Measurements from ENCODE around the gene EGFR. TPM values are rescaled to one million over a fixed set of nuclear protein-coding genes. Genes with fewer than 3 reads are reported as not detected.

Gene EGFR
- total RNA-seq, 1 donor from 2014 or later: 58.1 TPM

DNA sequence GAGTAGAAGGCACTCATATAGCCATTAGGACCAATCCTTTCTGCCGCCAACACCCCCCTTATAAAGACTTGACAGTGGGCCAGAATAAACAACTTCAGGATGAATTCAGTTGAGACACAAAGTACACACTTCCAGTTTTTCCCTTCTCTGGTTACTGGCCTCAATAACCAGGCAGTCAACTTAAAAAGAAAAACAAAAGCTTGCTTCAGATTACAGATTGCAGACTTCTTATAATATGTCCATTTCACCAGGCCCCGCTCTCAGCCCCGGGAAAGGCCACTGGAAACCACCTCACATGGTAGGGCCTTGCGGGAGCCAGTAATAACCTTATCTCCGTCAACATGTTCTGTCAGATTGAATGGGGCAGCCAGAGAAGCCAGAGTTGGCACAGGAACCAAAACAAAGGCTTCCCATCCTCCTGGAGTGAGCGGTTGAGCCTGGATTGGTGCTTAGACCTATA is 108.8 kb downstream of the EGFR start:
- peak; percentile 74 for DNase-seq

DNA sequence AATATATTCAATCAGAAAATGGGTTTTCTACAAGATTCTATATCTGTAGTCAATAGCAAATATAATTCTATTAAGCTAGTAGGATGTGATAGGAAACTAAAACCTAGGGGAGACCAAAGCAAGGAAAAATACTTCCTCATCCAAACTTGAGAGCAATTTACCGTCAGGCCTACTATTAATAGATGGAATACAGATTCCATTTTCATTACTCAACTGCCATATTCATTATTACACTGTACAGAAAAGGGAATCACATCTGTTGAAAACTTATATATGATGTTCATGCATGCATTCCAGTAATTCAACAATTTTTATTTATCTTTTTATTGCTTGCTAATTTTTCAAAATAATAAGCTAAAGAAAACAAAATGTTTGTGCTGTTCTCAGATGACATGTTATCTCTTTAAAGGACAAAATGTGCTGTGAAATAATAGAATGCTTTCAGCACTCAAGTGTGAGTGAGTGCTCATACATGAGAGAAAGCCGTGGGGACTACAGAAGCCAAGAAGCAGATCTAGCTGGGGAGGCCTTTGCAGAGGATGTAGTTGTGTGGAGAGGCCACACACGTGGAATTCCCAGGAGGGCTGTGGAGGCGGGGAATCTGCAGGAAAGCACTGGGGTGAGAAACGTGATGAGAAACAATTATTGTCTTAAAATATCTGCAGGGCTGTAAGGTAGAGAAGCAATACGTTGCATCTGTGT is 110.0 kb downstream of the EGFR start:
- peak; percentile 71 for DNase-seq

DNA sequence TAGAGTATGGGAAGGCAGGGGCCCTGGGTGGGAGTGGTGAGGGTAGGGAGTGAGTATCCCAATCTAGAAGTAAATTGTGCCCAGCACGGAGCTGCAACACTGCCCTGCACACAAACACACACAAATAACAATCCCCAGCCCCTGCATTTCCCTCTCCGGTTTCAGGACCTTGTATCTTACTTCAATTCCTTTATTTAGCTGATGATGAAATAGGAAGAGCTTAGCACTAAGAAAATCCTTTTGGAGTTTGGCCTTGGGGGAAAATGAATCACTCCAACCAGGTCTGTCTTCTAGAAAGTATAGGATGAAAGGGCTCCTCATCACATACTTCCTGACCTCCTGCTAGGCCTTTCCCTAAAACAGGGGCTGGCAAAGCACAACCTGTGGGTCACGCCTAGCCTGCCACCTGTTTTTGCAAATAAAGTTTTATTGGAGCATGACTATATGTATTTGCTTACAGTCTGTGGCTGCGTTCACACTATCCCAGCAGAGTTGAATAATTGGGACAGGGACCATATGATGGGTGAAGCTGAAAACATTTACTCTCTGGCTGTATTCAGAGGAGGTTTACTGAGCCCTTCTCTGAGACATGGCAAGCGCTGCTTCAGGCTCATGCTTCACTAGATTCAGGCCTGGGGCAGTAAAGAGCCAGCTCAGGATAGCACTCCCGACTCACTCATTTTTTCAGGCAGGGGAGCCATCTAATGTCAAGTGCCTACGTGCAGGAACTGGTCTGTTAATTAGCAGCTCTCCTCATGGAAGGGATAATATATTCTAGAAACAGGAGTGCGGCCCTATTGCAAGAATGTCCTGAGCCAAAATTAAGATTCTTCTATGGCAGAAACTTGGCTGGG is 111.0 kb downstream of the EGFR start:
- peak; percentile 73 for DNase-seq

DNA sequence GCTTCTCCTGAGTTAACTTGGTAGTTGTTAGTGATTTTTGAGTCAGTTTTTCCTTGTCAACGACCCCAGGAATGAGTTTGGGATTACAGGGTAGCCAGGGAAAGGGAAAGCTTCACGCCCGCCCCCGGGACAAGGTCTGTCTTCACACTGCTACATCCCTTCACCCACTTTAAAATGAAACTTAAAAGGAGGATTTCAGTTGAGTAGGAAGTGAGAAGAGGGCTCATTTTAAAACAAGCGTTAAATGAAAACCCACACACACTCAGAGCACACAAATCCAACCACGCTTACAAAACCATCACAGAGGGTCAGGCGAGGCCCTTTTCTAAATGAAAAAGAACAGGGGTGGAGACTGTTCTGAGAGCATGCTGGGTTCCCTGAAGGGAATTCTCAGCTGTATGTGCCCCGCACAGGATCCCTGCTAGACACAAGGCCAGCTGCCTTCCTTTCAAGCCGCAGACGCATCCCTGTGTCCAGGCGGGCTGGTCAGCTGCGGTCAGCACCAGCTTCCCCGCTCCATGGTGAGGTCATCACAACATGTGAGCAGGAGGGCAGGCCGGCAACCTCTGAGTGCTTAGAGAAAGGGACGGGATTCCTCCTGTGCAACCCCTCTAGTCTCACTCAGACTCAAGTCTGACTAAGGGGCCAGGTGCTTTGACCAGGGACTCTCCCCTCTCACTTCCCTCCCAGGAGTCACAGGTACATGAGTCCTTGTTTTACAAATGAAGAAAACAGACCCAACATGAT is 111.8 kb downstream of the EGFR start:
- DNase-seq: peak; percentile 50

- DNase-seq: no peak
Observed at GRCh38 chr7:55131142-55131929, 112.5 kb downstream of the EGFR start.

DNA sequence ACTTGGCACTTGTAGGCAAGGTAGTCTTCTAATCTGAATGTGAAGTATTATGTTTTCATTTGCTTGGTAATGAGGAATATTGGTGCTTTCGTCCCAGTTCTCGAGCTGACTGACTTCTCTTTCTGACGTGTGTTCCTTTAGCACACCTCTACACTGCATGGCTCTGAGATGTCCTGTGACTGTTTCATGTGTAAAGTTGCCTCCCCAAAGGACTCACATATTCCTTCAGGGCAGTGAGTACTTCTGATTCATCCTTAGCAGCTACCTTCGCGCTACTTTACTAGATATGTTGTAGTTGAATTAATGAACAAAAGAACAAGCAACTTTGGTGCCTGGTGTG is 113.7 kb downstream of the EGFR start:
- no peak for DNase-seq

DNA sequence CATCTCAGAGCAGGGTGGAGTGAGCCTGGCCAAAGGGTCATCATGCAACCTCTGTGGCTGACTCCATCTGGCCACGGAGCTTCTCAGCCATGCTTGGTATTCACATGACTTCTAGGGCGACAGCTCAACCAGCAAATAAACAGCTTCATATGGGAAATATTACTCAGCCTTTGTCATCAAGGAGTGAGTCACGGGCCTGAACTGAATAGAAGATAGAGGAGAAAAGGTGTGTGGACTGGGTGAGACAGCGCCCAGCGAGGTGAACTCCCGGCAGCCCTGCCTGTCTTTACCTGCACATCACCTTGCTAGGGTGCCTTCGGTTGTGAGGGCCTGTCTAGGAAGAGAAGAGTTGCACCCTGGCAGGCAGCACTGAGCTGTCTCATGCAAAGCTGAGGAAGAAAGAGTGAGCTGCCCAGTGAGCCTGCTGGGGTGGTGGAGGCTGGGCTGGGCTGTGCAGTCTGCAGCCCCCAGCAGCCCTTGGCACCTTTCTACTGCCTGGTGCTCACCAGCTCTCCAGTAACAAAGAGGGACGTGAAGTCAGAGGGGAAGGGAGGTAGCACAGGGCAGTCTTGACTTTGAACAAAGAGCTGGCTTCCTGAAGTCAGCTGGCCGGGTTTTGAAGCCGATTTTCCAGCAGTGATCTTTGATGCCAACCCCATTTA is 114.2 kb downstream of the EGFR start:
- DNase-seq: no peak

- no peak for DNase-seq
Observed at GRCh38 chr7:55133630-55134358, 115.0 kb downstream of the EGFR start.

GRCh38 chr7:55134359-55134725 is 115.5 kb downstream of the EGFR start:
- DNase-seq: no peak

DNA sequence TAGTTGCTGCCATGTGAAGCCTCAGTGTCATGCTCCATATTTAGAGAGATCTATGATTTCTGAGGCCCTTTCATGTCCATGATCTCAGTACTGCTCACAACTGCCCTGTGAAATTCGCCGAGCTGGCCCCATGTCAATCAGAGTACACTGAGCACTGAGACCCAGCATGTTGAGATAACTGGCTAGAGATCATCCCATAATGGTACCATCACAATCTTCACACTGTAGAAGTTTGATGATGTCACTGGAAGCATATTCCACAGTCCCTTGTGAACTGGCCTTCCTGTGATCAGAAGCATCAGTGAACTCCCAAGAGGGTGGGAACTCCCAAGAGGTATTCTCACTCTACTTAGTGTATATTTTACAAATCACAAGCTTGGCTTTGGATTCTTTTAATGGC is 116.0 kb downstream of the EGFR start:
- DNase-seq: no peak

DNA sequence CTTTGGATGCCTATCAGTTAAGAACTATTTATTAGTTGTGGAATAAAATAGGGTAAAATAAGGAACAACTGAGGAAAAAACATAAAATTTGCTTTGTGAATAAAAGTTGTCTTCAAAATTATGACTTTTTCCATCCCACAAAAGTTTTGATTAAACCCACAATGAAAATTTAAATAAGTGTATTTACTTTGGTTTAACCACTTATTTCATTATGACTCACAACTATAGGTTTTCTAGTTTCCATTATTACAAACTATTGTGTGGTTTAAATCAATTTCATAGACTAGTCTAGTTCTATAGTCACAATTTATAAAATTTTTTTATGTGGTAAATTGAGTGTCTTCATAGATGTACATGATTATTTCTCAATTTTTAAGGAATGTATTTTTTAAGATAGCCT is 116.6 kb downstream of the EGFR start:
- DNase-seq: no peak

- DNase-seq: no peak
Observed at GRCh38 chr7:55138663-55139062, 119.8 kb downstream of the EGFR start.

- peak; percentile 63 for DNase-seq
Observed at GRCh38 chr7:55140221-55140940, 121.6 kb downstream of the EGFR start.

GRCh38 chr7:55140941-55141278 is 122.1 kb downstream of the EGFR start:
- DNase-seq: no peak

DNA sequence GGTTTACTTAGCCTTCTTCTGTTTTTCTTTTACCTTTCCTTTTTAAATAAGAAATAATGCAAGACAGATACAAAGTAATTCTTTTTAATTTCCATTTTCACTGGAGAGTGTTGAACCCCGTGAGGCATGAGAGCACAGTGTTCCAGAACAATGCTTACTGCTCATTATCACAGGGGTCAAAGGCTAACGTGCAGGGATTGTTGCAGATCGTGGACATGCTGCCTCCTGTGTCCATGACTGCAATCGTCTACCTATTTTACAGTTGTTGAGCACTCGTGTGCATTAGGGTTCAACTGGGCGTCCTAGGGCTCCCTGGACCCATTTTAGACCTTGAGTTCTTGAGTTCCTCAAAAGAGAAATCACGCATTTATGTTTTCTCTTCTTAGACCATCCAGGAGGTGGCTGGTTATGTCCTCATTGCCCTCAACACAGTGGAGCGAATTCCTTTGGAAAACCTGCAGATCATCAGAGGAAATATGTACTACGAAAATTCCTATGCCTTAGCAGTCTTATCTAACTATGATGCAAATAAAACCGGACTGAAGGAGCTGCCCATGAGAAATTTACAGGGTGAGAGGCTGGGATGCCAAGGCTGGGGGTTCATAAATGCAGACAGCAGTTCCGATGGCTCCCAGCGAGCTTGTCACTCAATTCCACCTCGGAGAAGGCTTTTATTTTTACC is 124.2 kb downstream of the EGFR start:
- DNase-seq: no peak

- no peak for DNase-seq
Observed at GRCh38 chr7:55144333-55145317, 125.8 kb downstream of the EGFR start.

GRCh38 chr7:55145606-55146005 is 126.8 kb downstream of the EGFR start:
- DNase-seq: no peak

GRCh38 chr7:55147101-55147500 is 128.3 kb downstream of the EGFR start:
- DNase-seq: no peak

GRCh38 chr7:55147736-55148135 is 128.9 kb downstream of the EGFR start:
- DNase-seq: no peak
